PC-3 (cell line): Measurements from ENCODE around the gene MUSTN1. TPM values are rescaled to one million over a fixed set of nuclear protein-coding genes. Genes with fewer than 3 reads are reported as not detected.

Source experiments
- ATAC-seq: fragments of 200-7000 bp; cut with Tn5 transposase; 2 replicates; pipeline ENCODE4 v1.9.1; 2020; ENCODE audit warnings: mild to moderate bottlenecking, moderate library complexity
- BruUV-seq: library from RNA; stranded (reverse); fragments of 400-500 nt; replicated peaks from 2 replicates; lab custom pipeline; 2021; lab: Mats Ljungman, UMichigan
- CTCF ChIA-PET: fragments of 300-600 bp; sonication (Branson Sonifier 250); formaldehyde crosslinking; loops from one replicate; lab custom pipeline; 2022; ENCODE audit warnings: antibody characterized with exemption; lab: Charles Lee
- POLR2A ChIA-PET: fragments of 300-600 bp; sonication (Branson Sonifier 250); formaldehyde crosslinking; loops from one replicate; lab custom pipeline; 2022; ENCODE audit warnings: antibody characterized with exemption; ENCODE audit not compliant: unreplicated experiment; lab: Charles Lee
- DNase-seq: peaks from one replicate; pipeline ENCODE4 v3.0.0-alpha.2; 2015
- H2AFZ ChIP-seq: fragments of 300-600 bp; sonication (generic); 2 replicates; pipeline ENCODE4 v1.6.0; 2016; ENCODE audit warnings: antibody characterized with exemption, low read length
- H3F3A ChIP-seq: fragments of 300-600 bp; sonication (generic); one replicate; pipeline ENCODE4 v1.6.0; 2017; ENCODE audit warnings: antibody characterized with exemption, low read length, control low read depth, mild to moderate bottlenecking; ENCODE audit not compliant: unreplicated experiment
- H3K27ac ChIP-seq: fragments of 300-600 bp; sonication (generic); 2 replicates; pipeline ENCODE4 v1.5.1; 2016; ENCODE audit warnings: mild to moderate bottlenecking, low read length
- H3K27me3 ChIP-seq: fragments of 300-600 bp; sonication (generic); 2 replicates; pipeline ENCODE4 v1.6.1; 2016; ENCODE audit warnings: low read length, mixed read lengths
- H3K36me3 ChIP-seq: fragments of 300-600 bp; sonication (generic); 2 replicates; pipeline ENCODE4 v1.6.1; 2016; ENCODE audit warnings: low read depth, mixed run types, low read length, mixed read lengths
- H3K4me1 ChIP-seq: fragments of 300-600 bp; sonication (generic); 2 replicates; pipeline ENCODE4 v1.5.1; 2016; ENCODE audit warnings: low read length; ENCODE audit not compliant: insufficient read depth
- H3K4me2 ChIP-seq: fragments of 300-600 bp; sonication (generic); 2 replicates; pipeline ENCODE4 v1.6.0; 2016; ENCODE audit warnings: low read length
- H3K4me3 ChIP-seq: fragments of 300-600 bp; sonication (generic); 2 replicates; pipeline ENCODE4 v1.5.1; 2016; ENCODE audit warnings: mild to moderate bottlenecking, low read length, mixed read lengths
- H3K79me2 ChIP-seq: fragments of 300-600 bp; sonication (generic); 2 replicates; pipeline ENCODE4 v1.6.1; 2017; ENCODE audit warnings: low read length, mixed read lengths
- H3K9ac ChIP-seq: fragments of 300-600 bp; sonication (generic); 2 replicates; pipeline ENCODE4 v1.6.0; 2016; ENCODE audit warnings: mild to moderate bottlenecking, low read length
- H3K9me2 ChIP-seq: fragments of 300-600 bp; sonication (generic); replicated peaks from 2 replicates; pipeline ENCODE4 v1.6.1; 2016; ENCODE audit warnings: mixed run types, low read length, mixed read lengths
- H3K9me3 ChIP-seq: fragments of 300-600 bp; sonication (generic); 2 replicates; pipeline ENCODE4 v1.6.1; 2016; ENCODE audit warnings: low read length, mixed read lengths
- H4K20me1 ChIP-seq: fragments of 300-600 bp; sonication (generic); 2 replicates; pipeline ENCODE4 v1.6.1; 2016; ENCODE audit warnings: low read length, mixed read lengths
- CTCF ChIP-seq: fragments of 300-600 bp; sonication (generic); conservative IDR thresholded peaks from 2 replicates; pipeline ENCODE4 v1.5.1; 2017; ENCODE audit warnings: antibody characterized with exemption, low read depth, mild to moderate bottlenecking, low read length
- EZH2 ChIP-seq: fragments of 300-600 bp; sonication (generic); IDR thresholded peaks from one replicate; pipeline ENCODE4 v1.6.1; 2017; ENCODE audit warnings: antibody characterized with exemption, mild to moderate bottlenecking, low read length; ENCODE audit not compliant: unreplicated experiment
- EZH2phosphoT487 ChIP-seq: fragments of 300-600 bp; sonication (generic); IDR thresholded peaks from 2 replicates; pipeline ENCODE4 v1.6.1; 2018; ENCODE audit warnings: mild to moderate bottlenecking, antibody characterized with exemption, low read length, borderline replicate concordance
- intact Hi-C: fragments of 100-400 bp; cut with micrococcal nuclease; formaldehyde crosslinking; loops from 2 replicates; pipeline ENCODE4 v1.9.0; 2023
- total RNA-seq: library from RNA; depleted of rRNA; stranded (reverse); fragments of >200 nt; gene quantifications from 2 replicates; pipeline ENCODE4 v1.2.3, GENCODE V29; 2014

MUSTN1 gene
- total RNA-seq, 1 experiment from 2014 or later, result 0.66 TPM

- no TSS peak for BruUV-seq
- Histone ChIP-seq H3K9me3 (no peaks in the 10 kb centered on the region), H4K20me1 (no peaks in the 10 kb centered on the region), H2AFZ (no peak overlapping the region), H3K27me3 (no peaks in the 10 kb centered on the region), H3K4me1 (peaks cover 4% of the 10 kb centered on the region; the same call in 1 of the 2 replicates), H3K36me3 (no peaks in the 10 kb centered on the region), H3F3A (no peaks in the 10 kb centered on the region), H3K27ac (no peak overlapping the region), H3K9me2 (no peaks in the 10 kb centered on the region), H3K79me2 (no peaks in the 10 kb centered on the region), H3K4me3 (no peak overlapping the region), H3K4me2 (no peak overlapping the region), H3K9ac (no peak overlapping the region)
- ATAC-seq, result no peak
- intact Hi-C loops, result no loop called here
- no peak for DNase-seq
- CTCF ChIA-PET, result no interaction called here
- no peak for TF ChIP-seq CTCF
- no peak for TF ChIP-seq EZH2phosphoT487
- TF ChIP-seq EZH2, result no peak
- POLR2A ChIA-PET, result no interaction called here
Measured at GRCh38 chr3:52795298-52795900, 39.4 kb downstream of the MUSTN1 start.

GRCh38 chr3:52794612-52795099 lies 40.2 kb downstream of the MUSTN1 start, which contains the start of gene ITIH3:
ITIH3 (plus strand) TSS chr3:52794796; CDS start chr3:52794804, 8 bp downstream.
- intact Hi-C loops, result no loop called here
- H3K4me1 ChIP-seq, result peaks cover 4% of the 10 kb centered on the region; the same call in 1 of the 2 replicates
- H3K79me2 ChIP-seq, result no peaks in the 10 kb centered on the region
- ATAC-seq (no peak), DNase-seq (no peak)
- no peak within 1 kb of the TSS for H3K27ac ChIP-seq
- no peaks in the 10 kb centered on the region for H3F3A ChIP-seq
- no peaks in the 10 kb centered on the region for H4K20me1 ChIP-seq
- no peak within 1 kb of the TSS for H3K9ac ChIP-seq
- H3K4me2 ChIP-seq, result no peak within 1 kb of the TSS
- CTCF ChIA-PET, result no interaction called here
- H3K9me3 ChIP-seq, result no peaks in the 10 kb centered on the region
- no peak within 1 kb of the TSS for H2AFZ ChIP-seq
- POLR2A ChIA-PET, result no interaction called here
- no peak within 1 kb of the TSS for H3K4me3 ChIP-seq
- H3K9me2 ChIP-seq, result no peaks in the 10 kb centered on the region
- no peaks in the 10 kb centered on the region for H3K27me3 ChIP-seq
- BruUV-seq, result no TSS peak
- TF ChIP-seq CTCF, result no peak
- TF ChIP-seq EZH2phosphoT487, result no peak
- no peak for TF ChIP-seq EZH2
- no peaks in the 10 kb centered on the region for H3K36me3 ChIP-seq
